Stimulated activated CD8-positive, alpha-beta memory T cell treated with anti-CD3 and anti-CD28 coated beads, Interleukin-7, amount 100 ng/mL, for 1 hour (primary cell): Measurements from ENCODE around the gene NDC1.
A peak's percentile ranks its signal among the peaks of the same experiment; 100 is the strongest.
"Not testable (repeated sequence)": the region's sequence is repeated elsewhere in the genome, so short reads cannot be mapped to it uniquely, and the experiment has no call there.

Source experiments
- DNase-seq, 2 donors: peaks; one replicate each; pipeline ENCODE4 v3.0.0-alpha.2; 2020; ENCODE audit warnings: low read depth in 2 of 2

Gene NDC1, protein sequence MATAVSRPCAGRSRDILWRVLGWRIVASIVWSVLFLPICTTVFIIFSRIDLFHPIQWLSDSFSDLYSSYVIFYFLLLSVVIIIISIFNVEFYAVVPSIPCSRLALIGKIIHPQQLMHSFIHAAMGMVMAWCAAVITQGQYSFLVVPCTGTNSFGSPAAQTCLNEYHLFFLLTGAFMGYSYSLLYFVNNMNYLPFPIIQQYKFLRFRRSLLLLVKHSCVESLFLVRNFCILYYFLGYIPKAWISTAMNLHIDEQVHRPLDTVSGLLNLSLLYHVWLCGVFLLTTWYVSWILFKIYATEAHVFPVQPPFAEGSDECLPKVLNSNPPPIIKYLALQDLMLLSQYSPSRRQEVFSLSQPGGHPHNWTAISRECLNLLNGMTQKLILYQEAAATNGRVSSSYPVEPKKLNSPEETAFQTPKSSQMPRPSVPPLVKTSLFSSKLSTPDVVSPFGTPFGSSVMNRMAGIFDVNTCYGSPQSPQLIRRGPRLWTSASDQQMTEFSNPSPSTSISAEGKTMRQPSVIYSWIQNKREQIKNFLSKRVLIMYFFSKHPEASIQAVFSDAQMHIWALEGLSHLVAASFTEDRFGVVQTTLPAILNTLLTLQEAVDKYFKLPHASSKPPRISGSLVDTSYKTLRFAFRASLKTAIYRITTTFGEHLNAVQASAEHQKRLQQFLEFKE

DNA sequence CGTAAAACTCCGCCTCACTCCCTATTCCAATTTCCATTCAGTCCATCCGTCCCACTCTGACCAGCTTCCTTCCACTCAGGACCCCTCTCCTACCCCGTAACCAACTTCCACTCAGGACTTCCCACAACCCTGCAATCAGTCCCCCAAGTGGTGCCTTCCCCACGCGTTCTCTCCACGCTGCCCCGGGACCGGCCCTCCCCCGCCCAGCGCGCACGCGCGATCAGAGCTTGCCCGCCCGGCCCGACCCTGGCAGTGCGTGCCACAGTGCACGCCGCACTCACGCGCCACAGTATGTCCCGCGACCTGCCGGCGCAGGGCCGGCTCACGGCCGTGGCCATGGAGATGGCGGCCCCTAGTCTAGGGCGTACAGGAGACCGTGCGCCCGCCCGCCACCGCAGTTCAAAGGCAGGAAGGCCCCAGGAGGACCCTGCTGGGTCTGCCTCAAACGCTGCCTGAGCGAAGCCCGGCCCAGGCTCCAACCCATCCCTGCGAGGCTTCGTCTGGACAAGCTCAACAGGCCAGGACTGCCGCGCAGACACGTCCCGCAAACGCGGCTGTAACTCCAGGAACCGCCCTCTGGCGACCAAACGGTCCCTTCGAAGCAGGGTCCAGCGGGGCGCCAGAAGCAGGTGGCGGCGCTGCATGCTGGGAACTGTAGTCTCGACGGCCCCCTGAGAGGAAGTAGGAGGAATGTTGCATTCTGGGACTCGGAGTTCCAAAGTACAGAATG lies at the start of gene NDC1:
Gene NDC1 (minus strand): TSS at position 373 of the 730 bp plus-strand sequence. CDS start 35 bp downstream, at position 338.
- DNase-seq = peak; percentile 68 to 72

- not testable (repeated sequence) for DNase-seq
Measured at GRCh38 chr1:53883600-53883999, 45.5 kb upstream of the NDC1 start.

DNA sequence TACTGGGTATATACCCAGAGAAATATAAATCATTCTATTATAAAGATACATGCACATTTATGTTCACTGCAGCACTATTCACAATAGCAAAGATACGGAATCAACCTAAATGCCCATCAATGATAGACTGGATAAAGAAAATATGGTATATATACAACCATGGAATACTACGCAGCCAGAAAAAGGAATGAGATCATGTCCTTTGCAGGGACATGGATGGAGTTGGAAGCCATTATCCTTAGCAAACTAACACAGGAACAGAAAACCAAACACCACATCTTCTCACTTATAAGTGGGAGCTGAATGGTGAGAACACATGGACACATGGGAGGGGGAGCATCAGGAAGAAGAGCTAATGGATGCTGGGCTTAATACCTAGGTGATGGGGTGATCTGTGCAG lies 43.8 kb upstream of the NDC1 start:
- not testable (repeated sequence) for DNase-seq

DNA sequence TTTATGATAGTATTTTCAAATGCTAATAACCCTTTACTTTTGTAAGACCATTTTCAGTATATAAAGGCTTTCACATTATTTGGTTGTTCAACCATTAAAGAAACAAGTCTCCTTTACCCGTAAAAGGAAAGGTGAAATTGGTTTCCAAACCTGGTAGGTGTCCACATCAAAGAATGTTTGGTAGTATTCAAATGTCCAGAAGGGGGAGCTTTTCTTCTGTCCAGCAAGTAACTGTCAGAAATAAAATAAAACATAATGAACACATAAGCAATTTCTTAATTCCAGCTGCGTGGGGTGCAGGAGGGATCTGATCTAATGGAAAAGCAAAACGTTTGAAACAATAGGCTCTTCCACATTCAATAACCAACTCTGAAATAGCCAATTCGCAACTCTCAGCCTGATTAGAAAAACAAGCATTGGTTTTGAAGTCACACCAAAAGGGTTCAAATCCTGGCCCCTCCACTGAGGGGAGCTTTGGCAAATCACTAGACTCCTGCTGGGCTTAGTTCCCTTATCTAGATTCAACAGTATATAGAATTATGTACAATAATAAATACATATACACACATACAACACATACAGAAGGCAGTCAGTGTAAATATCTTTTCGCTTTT lies 40.5 kb upstream of the NDC1 start:
- DNase-seq = no peak

- not testable (repeated sequence) for DNase-seq
Measured at GRCh38 chr1:53875150-53875549, 37.1 kb upstream of the NDC1 start.

- DNase-seq = no peak
Measured at GRCh38 chr1:53871773-53872484, 33.8 kb upstream of the NDC1 start.

- no peak for DNase-seq
Measured at GRCh38 chr1:53871221-53871620, 33.1 kb upstream of the NDC1 start.

- DNase-seq = no peak
Measured at GRCh38 chr1:53869454-53870117, 31.5 kb upstream of the NDC1 start.

DNA sequence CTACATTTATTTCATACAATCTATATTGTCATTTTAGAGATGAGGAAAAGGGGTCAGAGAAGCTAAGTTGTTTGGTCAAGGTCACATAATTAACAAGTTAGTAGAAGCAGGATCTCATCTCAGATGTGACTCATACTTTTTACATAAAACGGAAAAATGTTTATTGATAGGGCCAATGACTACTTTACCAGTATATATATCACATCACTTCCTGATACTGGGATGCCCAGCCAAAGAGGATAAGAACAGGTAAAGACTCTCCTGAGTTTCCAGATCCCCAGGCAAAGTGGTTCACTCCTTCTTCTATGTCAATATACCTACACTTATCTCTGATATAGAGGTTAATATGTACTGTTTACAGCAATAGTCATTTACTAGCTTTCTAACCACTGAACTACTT lies 30.5 kb upstream of the NDC1 start:
- DNase-seq = no peak

GRCh38 chr1:53862507-53862906 lies 24.4 kb upstream of the NDC1 start:
- no peak for DNase-seq

DNA sequence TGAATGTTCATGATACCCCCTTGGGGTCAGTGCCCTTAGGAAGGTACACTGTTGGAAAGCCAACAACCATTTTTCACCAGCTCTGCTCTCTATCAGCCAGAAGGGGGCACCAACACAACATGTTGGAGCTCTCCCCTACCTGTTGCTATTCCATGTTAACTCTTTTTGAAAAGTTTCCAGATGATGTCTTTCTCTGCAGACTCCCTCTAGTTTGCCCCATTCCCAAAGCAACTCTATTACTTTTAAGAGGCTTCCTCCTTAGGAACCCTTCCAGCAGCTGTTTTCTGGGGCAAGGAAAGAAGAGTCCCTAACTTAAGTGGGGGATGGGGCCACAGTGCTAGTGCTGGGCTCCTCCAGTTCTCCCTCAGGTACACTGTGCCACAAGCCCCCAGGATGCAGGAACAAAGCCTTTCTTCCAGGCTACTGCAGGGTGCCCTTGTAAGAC lies 22.9 kb upstream of the NDC1 start:
- peak in 1 of 2 donors; percentile 16 for DNase-seq

- no peak for DNase-seq
Measured at GRCh38 chr1:53851571-53852285, 13.6 kb upstream of the NDC1 start.

GRCh38 chr1:53850082-53850673 lies 12.1 kb upstream of the NDC1 start:
- DNase-seq = no peak

DNA sequence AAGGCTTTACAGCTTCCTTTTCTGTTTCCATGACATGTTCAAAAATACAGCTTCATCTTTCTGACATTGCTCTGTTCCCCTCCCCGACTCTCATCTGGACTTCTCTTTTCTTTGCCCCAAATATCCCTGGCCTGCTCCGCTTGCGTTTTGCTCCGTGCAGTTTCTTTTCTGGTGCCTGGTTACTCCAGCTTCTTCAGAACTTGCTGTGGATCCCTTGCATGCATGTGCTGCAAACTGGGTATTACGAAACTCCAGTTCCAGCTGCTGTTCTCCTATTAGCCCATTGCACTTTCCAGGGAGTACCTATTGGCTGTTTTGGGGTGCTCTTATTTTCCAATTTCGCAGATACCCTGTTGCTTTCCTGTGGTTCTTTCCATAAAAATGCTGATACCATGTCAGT lies 9.9 kb upstream of the NDC1 start:
- DNase-seq = no peak

DNA sequence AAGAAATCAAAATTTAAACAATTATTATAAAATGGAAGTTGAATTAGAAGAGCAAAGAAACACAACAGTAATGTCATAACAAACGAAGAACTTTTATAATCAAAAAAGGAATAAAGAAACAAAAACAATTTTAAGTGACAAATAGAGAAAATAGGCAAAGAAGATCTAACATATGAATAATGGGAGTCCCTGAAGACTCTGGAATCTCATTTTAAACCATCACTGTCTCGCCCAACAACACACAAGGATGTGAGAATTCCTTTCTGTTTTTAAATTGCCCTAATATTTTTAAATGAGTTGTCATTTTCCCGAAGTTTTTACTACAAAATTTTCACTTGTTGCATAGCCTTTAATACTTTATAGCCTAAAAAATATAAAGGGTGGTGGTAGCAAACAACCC lies 4.3 kb upstream of the NDC1 start:
- DNase-seq = no peak

DNA sequence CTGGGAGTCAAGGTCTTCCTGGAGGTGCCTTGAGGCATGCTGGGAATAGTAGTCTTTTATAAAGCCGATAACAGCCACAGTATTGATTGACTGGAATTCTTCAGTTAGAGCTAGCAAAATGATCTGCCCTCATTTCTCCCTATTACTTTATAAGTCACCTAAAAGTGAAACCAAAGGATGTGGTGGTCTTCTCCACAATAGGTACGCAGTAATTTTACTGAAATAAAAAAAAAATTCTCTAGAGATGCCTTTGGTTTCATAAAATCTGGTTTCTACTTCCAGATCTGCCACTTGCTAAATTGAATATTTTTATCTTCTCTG lies 518 bp upstream of the NDC1 start:
- no peak for DNase-seq

GRCh38 chr1:53837646-53837923 lies 511 bp downstream of the NDC1 start:
- DNase-seq = no peak

DNA sequence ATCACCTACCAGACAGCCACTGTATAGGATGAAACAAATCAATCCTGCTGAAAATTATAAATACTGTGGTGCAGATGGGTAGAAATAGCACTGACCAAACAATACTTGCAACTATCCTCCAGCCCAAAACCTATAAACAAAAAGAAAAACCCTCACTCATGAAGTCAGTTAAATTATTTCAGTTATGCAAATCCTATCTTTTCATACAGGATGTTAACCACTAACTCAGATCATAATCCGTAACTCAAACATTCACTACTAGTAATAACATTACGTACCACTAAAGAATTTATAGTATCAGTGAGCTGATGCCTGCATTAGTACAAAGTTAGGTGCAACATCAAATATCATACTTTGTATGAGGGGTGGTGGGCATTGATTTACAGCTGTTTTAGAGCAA lies 2.6 kb downstream of the NDC1 start:
- no peak for DNase-seq

GRCh38 chr1:53834776-53835175 lies 3.3 kb downstream of the NDC1 start:
- no peak for DNase-seq

DNA sequence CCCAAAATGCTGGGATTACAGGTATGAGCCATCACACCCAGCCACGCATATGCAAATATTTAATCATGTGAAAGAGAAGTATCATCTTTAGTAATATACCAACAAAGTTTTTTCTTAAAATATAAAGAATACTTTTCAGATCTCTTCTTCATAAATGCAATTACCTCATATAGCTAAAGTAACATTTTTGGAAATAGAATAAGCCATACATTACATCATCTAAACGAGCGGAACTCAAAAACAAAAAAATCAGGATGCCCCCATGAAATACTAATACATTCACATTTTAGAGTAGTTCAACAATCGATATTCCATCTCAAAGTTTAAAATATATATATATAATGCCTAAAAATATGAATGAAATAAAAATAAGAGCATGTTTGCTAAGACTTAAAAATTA lies 4.7 kb downstream of the NDC1 start:
- DNase-seq = no peak
